LNCAP (cell line): ENCODE results near the gene TSSK2.

Source experiments
- CTCF ChIP-seq: fragments of 450-650 bp; IDR thresholded peaks from 2 replicates; pipeline ENCODE4 v1.5.1; 2017; ENCODE audit warnings: mild to moderate bottlenecking

The TSSK2 gene

GRCh38 chr22:19167106-19167869 is 36.2 kb downstream of the TSSK2 start:
- TF ChIP-seq CTCF = no peak

DNA sequence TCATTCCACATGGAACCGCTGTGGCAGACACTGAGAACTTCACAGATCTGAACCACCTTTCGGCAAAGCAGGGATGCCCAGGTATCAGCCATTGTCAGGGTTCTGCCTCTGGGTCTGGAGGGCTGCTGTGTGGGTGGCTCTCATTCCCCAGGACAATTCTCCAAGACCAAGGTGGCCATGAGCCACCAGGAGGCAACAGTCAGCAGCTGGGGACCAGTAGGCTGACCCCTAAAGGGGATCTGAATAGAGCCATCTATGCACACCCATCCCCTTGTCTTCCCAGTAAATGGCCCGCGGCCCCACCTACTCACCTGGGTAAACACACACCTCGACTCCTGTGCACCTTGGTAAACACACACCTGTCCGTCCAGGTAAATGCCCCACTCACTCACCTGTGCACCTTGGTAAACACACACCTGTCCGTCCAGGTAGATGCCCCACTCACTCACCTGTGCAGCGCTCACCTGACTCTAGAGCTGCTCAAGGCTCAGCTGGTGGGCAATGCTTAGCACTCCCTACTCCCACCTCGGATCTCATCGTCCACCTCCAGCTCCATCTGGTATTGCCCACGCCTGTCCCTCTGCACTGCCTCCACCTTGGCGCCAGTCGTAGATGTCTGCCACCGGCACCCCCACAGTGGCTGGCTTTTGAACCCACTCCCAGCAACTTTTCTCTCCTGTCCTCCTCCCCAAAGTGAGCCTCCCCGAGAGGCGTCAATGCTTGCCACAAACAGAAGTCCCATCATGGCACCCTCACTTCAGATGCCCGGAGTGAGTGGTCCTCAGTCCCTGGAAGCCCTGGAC is 37.2 kb downstream of the TSSK2 start:
- no peak for TF ChIP-seq CTCF

- TF ChIP-seq CTCF = no peak
These were observed 38.2 kb downstream of the TSSK2 start for GRCh38 chr22:19169002-19169946.

GRCh38 chr22:19169947-19170318 is 38.8 kb downstream of the TSSK2 start:
- TF ChIP-seq CTCF = no peak

- no peak for TF ChIP-seq CTCF
These were observed 41.3 kb downstream of the TSSK2 start for GRCh38 chr22:19172213-19173046.

DNA sequence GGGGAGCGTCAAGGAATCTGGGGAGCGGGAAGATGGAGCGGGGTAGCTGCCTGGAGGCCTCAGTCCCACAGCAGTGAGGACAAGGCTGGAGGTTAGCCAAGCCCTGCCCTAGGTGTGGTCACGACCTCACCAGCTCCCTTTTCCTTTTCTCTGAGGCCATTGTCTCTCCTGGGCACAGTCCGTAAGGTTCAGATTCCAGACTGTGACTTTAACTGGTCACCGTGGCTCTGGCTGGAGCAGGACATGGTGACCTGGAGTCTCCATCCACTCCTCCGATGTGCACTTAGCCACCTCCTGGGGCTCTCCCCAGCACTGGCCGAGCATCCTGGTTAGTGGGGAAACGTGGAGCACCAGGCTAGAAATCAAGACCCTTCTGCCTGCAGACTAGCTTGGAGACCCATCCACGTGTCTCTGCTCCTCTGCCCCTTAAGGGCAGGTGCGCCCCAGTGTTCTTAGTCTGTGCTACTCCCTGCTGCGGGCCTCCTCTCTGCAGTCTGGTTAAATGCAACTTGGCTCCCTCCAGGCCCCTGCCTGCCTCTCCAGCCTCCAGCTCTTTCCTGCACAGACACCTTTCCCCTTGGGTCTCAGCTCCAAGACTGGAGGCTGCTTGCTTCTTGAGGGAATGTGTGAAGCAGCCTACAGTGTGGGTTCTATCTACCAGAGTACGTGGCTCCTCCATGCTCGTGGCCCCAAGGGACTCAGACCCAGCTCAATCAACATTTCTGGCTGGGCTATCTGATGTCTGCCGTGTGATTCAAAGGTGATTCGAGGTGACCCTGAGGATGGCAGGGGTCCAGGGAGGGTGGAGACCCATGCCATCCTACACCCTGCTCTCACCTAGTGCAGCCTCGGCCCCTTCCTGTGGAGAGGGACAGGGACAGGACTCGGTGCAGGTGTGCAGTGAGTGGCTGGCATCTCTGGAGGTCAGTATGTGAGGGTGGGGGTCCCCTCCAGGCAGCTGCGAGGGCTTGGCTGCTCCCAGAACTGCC is 42.2 kb downstream of the TSSK2 start:
- no peak for TF ChIP-seq CTCF
